Panc1 (cell line): Measurements from ENCODE around the gene PTPRS. TPM values are rescaled to one million over a fixed set of nuclear protein-coding genes. Genes with fewer than 3 reads are reported as not detected.
"Not testable (repeated sequence)": the region's sequence is repeated elsewhere in the genome, so short reads cannot be mapped to it uniquely, and the experiment has no call there.

Experiments
- ATAC-seq: fragments of 200-7000 bp; cut with Tn5 transposase; 2 replicates; pipeline ENCODE4 v1.9.1; 2020; ENCODE audit warnings: mild to moderate bottlenecking, moderate library complexity
- BruUV-seq: library from RNA; stranded (reverse); fragments of 400-500 nt; replicated peaks from 2 replicates; lab custom pipeline; 2021; lab: Mats Ljungman, UMichigan
- CTCF ChIA-PET: fragments of 300-600 bp; sonication (Branson Sonifier 250); formaldehyde crosslinking; loops from one replicate; lab custom pipeline; 2022; ENCODE audit warnings: antibody characterized with exemption; lab: Charles Lee
- POLR2A ChIA-PET: fragments of 300-600 bp; sonication (Branson Sonifier 250); formaldehyde crosslinking; loops from one replicate; lab custom pipeline; 2022; ENCODE audit warnings: antibody characterized with exemption; lab: Charles Lee
- DNase-seq: peaks from one replicate; pipeline ENCODE4 v3.0.0-alpha.2; 2010; ENCODE audit warnings: low read depth, low spot score
- H3K27ac ChIP-seq: 2 replicates; pipeline ENCODE4 v1.5.1; 2011; ENCODE audit warnings: mild to moderate bottlenecking, low read length, inconsistent platforms
- H3K27me3 ChIP-seq: fragments of 200-500 bp; sonication (Bioruptor generic); 2 replicates; pipeline ENCODE4 v1.6.0; 2014; ENCODE audit warnings: low read length, inconsistent platforms; ENCODE audit not compliant: control insufficient read depth, insufficient read depth
- H3K36me3 ChIP-seq: fragments of 200-500 bp; sonication (Bioruptor generic); 2 replicates; pipeline ENCODE4 v1.5.1; 2014; ENCODE audit warnings: inconsistent platforms, mild to moderate bottlenecking, low read length, moderate library complexity; ENCODE audit not compliant: control insufficient read depth, insufficient read depth
- H3K4me1 ChIP-seq: 2 replicates; pipeline ENCODE4 v1.5.1; 2011; ENCODE audit warnings: inconsistent platforms, mild to moderate bottlenecking, low read length, moderate library complexity; ENCODE audit not compliant: control insufficient read depth, insufficient read depth
- H3K4me3 ChIP-seq, 2 experiments: 2 replicates each; pipeline ENCODE4 v1.5.1; 2011 to 2012; ENCODE audit warnings: low read depth in 2 of 2, low read length in 2 of 2, mild to moderate bottlenecking in 2 of 2, inconsistent platforms in 1 of 2, moderate library complexity in 1 of 2
- H3K9me3 ChIP-seq: fragments of 200-500 bp; sonication (Bioruptor generic); 2 replicates; pipeline ENCODE4 v1.5.1; 2014; ENCODE audit warnings: low read depth, mild to moderate bottlenecking, inconsistent platforms, low read length, moderate library complexity; ENCODE audit not compliant: control insufficient read depth, insufficient read depth
- CTCF ChIP-seq: fragments of 450-650 bp; IDR thresholded peaks from 2 replicates; pipeline ENCODE4 v1.5.1; 2017; ENCODE audit warnings: mild to moderate bottlenecking
- POLR2AphosphoS5 ChIP-seq: IDR thresholded peaks from 2 replicates; pipeline ENCODE4 v1.6.1; 2012; ENCODE audit warnings: mild to moderate bottlenecking, low read depth, low read length, moderate library complexity
- REST ChIP-seq, 2 experiments: IDR thresholded peaks; 2 replicates each; pipeline ENCODE4 v1.6.1; 2011 to 2012; ENCODE audit warnings: low read depth in 2 of 2, control low read depth in 1 of 2, low read length in 1 of 2, mild to moderate bottlenecking in 1 of 2, moderate library complexity in 1 of 2; ENCODE audit not compliant: insufficient read depth in 1 of 2
- SIN3A ChIP-seq: IDR thresholded peaks from 2 replicates; pipeline ENCODE4 v1.6.1; 2012; ENCODE audit warnings: low read depth, mild to moderate bottlenecking, low read length, moderate library complexity, borderline replicate concordance; ENCODE audit not compliant: insufficient read depth
- TCF7L2 ChIP-seq: IDR thresholded peaks from 2 replicates; pipeline ENCODE4 v1.6.1; 2011; ENCODE audit warnings: mild to moderate bottlenecking, low read depth, low read length, inconsistent platforms
- in situ Hi-C: cut with HindIII; loops from 2 replicates; pipeline ENCODE4 v1.10.0; 2016; ENCODE audit warnings: low sequenced_read_pairs, low pct_unique_long_range_greater_than_20kb
- intact Hi-C: fragments of 100-400 bp; cut with micrococcal nuclease; formaldehyde crosslinking; loops from one replicate; pipeline ENCODE4 v1.10.0; 2022; ENCODE audit not compliant: unreplicated experiment
- total RNA-seq: library from RNA; stranded (reverse); gene quantifications from one replicate; pipeline ENCODE4 v1.2.1, GENCODE V29; 2021; ENCODE audit not compliant: unreplicated experiment

The PTPRS gene
- total RNA-seq, 1 experiment from 2014 or later, result 85.4 TPM

GRCh38 chr19:5329141-5329540 is 11.5 kb downstream of the PTPRS start:
- Histone ChIP-seq H3K9me3 (no peaks in the 10 kb centered on the region), H3K36me3 (no peaks in the 10 kb centered on the region), H3K4me3 (no peak overlapping the region), H3K4me1 (no peaks in the 10 kb centered on the region), H3K27me3 (no peaks in the 10 kb centered on the region), H3K27ac (no peak overlapping the region)
- DNase-seq (no peak), ATAC-seq (no peak)
- POLR2A ChIA-PET, result no interaction called here
- CTCF ChIA-PET, result no interaction called here
- intact Hi-C loops, result no loop called here
- BruUV-seq, result no TSS peak
- in situ Hi-C loops, result no loop called here
- TF ChIP-seq SIN3A, result no peak
- TF ChIP-seq REST (IDR thresholded peaks at IDR 0.05; ENCODE audit: insufficient read depth in 1 of 2, low read depth in 2 of 2, low read length in 1 of 2), result no peak
- no peak for TF ChIP-seq POLR2AphosphoS5
- no peak for TF ChIP-seq CTCF
- TF ChIP-seq TCF7L2, result no peak

- DNase-seq, in situ Hi-C loops, intact Hi-C loops, H3K4me1 ChIP-seq, H3K27ac ChIP-seq, BruUV-seq, POLR2A ChIA-PET, H3K36me3 ChIP-seq, H3K9me3 ChIP-seq, ATAC-seq, H3K27me3 ChIP-seq, H3K4me3 ChIP-seq: not testable (repeated sequence)
- CTCF ChIA-PET, result interaction anchor here (0.6 kb wide), 1 partner anchor 276 kb away, joined by 3 read pairs; no protein-coding TSS in a partner anchor
These were observed 12.2 kb downstream of the PTPRS start for GRCh38 chr19:5328407-5328806.

GRCh38 chr19:5326986-5327623 is 13.5 kb downstream of the PTPRS start:
- Histone ChIP-seq H3K9me3 (no peaks in the 10 kb centered on the region), H3K27me3 (no peaks in the 10 kb centered on the region), H3K27ac (no peak overlapping the region), H3K36me3 (no peaks in the 10 kb centered on the region), H3K4me3 (no peak overlapping the region), H3K4me1 (no peaks in the 10 kb centered on the region)
- TF ChIP-seq REST (IDR thresholded peaks at IDR 0.05; ENCODE audit: insufficient read depth in 1 of 2, low read depth in 2 of 2, low read length in 1 of 2) (no peak), CTCF (no peak), TCF7L2 (no peak), POLR2AphosphoS5 (no peak), SIN3A (no peak)
- in situ Hi-C loops (no loop called here), intact Hi-C loops (no loop called here)
- ATAC-seq, result no peak; the same call in 1 of the 2 replicates
- ChIA-PET POLR2A (interaction anchor here (0.6 kb wide), 1 partner anchor 349 kb away, joined by 17 read pairs; no protein-coding TSS in a partner anchor), CTCF (interaction anchor here (0.6 kb wide), 2 partner anchors 84 to 193 kb away, joined by 3 read pairs; no protein-coding TSS in a partner anchor)
- no peak for DNase-seq
- no TSS peak for BruUV-seq
